Measurements from ENCODE around the gene RAB38. TPM values are rescaled to one million over a fixed set of nuclear protein-coding genes. Genes with fewer than 3 reads are reported as not detected.

The RAB38 gene
- total RNA-seq, 1 donor from 2014 or later, result 192 TPM

- no peak for TF ChIP-seq CTCF (IDR thresholded peaks at IDR 0.05; ENCODE audit: insufficient read depth, low read length, severe bottlenecking)
- FAIRE-seq (no peak), DNase-seq (ENCODE audit: low read depth) (no peak)
- no peaks in the 10 kb centered on the region for H3K27me3 ChIP-seq (ENCODE audit: control insufficient read depth, insufficient read depth, low read length)
- H3K36me3 ChIP-seq (ENCODE audit: control insufficient read depth, insufficient read depth, low read length), result peaks cover 13% of the 10 kb centered on the region
- H3K4me3 ChIP-seq (ENCODE audit: low read depth, low read length), result no peak overlapping the region
Observed at GRCh38 chr11:88170673-88171072, 4.6 kb downstream of the RAB38 start.

- H3K4me3 ChIP-seq (ENCODE audit: low read depth, low read length), result no peak overlapping the region
- H3K27me3 ChIP-seq (ENCODE audit: control insufficient read depth, insufficient read depth, low read length), result no peaks in the 10 kb centered on the region
- TF ChIP-seq CTCF (IDR thresholded peaks at IDR 0.05; ENCODE audit: insufficient read depth, low read length, severe bottlenecking), result no peak
- DNase-seq (ENCODE audit: low read depth) (peak; percentile 75), FAIRE-seq (no peak)
- H3K36me3 ChIP-seq (ENCODE audit: control insufficient read depth, insufficient read depth, low read length), result peaks cover 13% of the 10 kb centered on the region
Observed at GRCh38 chr11:88169881-88170280, 5.4 kb downstream of the RAB38 start.

GRCh38 chr11:88169471-88169870 lies 5.8 kb downstream of the RAB38 start:
- DNase-seq (ENCODE audit: low read depth) (peak; percentile 67), FAIRE-seq (no peak)
- TF ChIP-seq CTCF (IDR thresholded peaks at IDR 0.05; ENCODE audit: insufficient read depth, low read length, severe bottlenecking), result no peak
- H3K36me3 ChIP-seq (ENCODE audit: control insufficient read depth, insufficient read depth, low read length), result peaks cover 13% of the 10 kb centered on the region
- H3K4me3 ChIP-seq (ENCODE audit: low read depth, low read length), result no peak overlapping the region
- no peaks in the 10 kb centered on the region for H3K27me3 ChIP-seq (ENCODE audit: control insufficient read depth, insufficient read depth, low read length)

GRCh38 chr11:88167853-88168252 lies 7.4 kb downstream of the RAB38 start:
- no peak for FAIRE-seq
- peaks cover 13% of the 10 kb centered on the region for H3K36me3 ChIP-seq (ENCODE audit: control insufficient read depth, insufficient read depth, low read length)
- DNase-seq (ENCODE audit: low read depth), result no peak
- no peak for TF ChIP-seq CTCF (IDR thresholded peaks at IDR 0.05; ENCODE audit: insufficient read depth, low read length, severe bottlenecking)
- no peak overlapping the region for H3K4me3 ChIP-seq (ENCODE audit: low read depth, low read length)
- no peaks in the 10 kb centered on the region for H3K27me3 ChIP-seq (ENCODE audit: control insufficient read depth, insufficient read depth, low read length)

- H3K4me3 ChIP-seq (ENCODE audit: low read depth, low read length), result no peak overlapping the region
- H3K36me3 ChIP-seq (ENCODE audit: control insufficient read depth, insufficient read depth, low read length), result peaks cover 11% of the 10 kb centered on the region
- DNase-seq (ENCODE audit: low read depth) (no peak), FAIRE-seq (no peak)
- no peaks in the 10 kb centered on the region for H3K27me3 ChIP-seq (ENCODE audit: control insufficient read depth, insufficient read depth, low read length)
- no peak for TF ChIP-seq CTCF (IDR thresholded peaks at IDR 0.05; ENCODE audit: insufficient read depth, low read length, severe bottlenecking)
Observed at GRCh38 chr11:88164806-88165585, 10.2 kb downstream of the RAB38 start.

- Histone ChIP-seq H3K27me3 (ENCODE audit: control insufficient read depth, insufficient read depth, low read length) (no peaks in the 10 kb centered on the region), H3K36me3 (ENCODE audit: control insufficient read depth, insufficient read depth, low read length) (peaks cover 11% of the 10 kb centered on the region), H3K4me3 (ENCODE audit: low read depth, low read length) (no peak overlapping the region)
- no peak for FAIRE-seq
- no peak for TF ChIP-seq CTCF (IDR thresholded peaks at IDR 0.05; ENCODE audit: insufficient read depth, low read length, severe bottlenecking)
- no peak for DNase-seq (ENCODE audit: low read depth)
Observed at GRCh38 chr11:88164320-88164719, 10.9 kb downstream of the RAB38 start.

Measured in bronchial epithelial cell (primary cell).